Mucosa of stomach (tissue), 1 donor: ENCODE measurements around the gene NBEAL2.

Experiments
- H3K27me3 ChIP-seq: one replicate; pipeline ENCODE4 v1.7.0; 2013; ENCODE audit warnings: mild to moderate bottlenecking, low read length; ENCODE audit not compliant: control insufficient read depth, insufficient read depth
- H3K36me3 ChIP-seq: one replicate; pipeline ENCODE4 v1.7.0; 2013; ENCODE audit warnings: low read length; ENCODE audit not compliant: control insufficient read depth, insufficient read depth
- H3K4me1 ChIP-seq: one replicate; pipeline ENCODE4 v1.7.0; 2013; ENCODE audit warnings: mild to moderate bottlenecking, low read length; ENCODE audit not compliant: control insufficient read depth, insufficient read depth
- H3K4me3 ChIP-seq: one replicate; pipeline ENCODE4 v1.7.0; 2013; ENCODE audit warnings: low read length
- H3K9ac ChIP-seq: one replicate; pipeline ENCODE4 v1.7.0; 2013; ENCODE audit warnings: mild to moderate bottlenecking, low read length, moderate library complexity
- H3K9me3 ChIP-seq: one replicate; pipeline ENCODE4 v1.7.0; 2013; ENCODE audit warnings: mild to moderate bottlenecking, low read length, moderate library complexity; ENCODE audit not compliant: control insufficient read depth
- donor health status: Pancreatic carcinoma.

The NBEAL2 gene

DNA sequence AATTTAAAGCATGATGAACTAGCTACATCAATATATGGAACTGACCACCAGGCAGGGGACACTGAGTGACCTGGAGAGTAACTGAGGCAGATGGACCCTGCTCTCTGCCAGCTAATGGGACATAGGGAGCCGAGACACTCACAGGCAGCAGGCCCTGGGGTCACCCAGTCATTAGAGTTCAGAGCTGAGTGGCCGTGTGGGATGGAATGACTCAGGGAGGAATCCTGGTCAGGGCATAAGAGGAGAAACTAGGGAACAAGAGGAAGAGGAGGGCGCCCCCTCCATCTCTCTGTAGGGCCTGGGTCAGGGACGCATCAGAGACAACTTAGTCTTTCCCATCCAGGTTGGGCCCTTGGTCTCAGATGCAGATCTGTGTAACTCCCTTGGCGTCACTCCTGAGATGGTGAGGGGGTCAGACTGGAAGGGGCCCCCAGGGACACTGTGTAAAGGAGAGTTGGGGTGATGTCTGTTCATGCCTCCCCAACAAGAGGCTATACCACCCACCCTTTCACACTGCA lies 42.7 kb upstream of the NBEAL2 start:
- Histone ChIP-seq H3K4me3 (no peak overlapping the region), H3K9ac (no peak overlapping the region), H3K4me1 (peaks cover 95% of the 10 kb centered on the region), H3K9me3 (no peaks in the 10 kb centered on the region), H3K27me3 (no peaks in the 10 kb centered on the region), H3K36me3 (peaks cover 11% of the 10 kb centered on the region)

- H3K9me3 ChIP-seq: no peaks in the 10 kb centered on the region
- peak overlapping the region; percentile 16 for H3K9ac ChIP-seq
- peaks cover 95% of the 10 kb centered on the region for H3K4me1 ChIP-seq
- no peaks in the 10 kb centered on the region for H3K27me3 ChIP-seq
- H3K36me3 ChIP-seq: peaks cover 11% of the 10 kb centered on the region
- no peak overlapping the region for H3K4me3 ChIP-seq
Measured at GRCh38 chr3:46938118-46938517, 41.3 kb upstream of the NBEAL2 start.

DNA sequence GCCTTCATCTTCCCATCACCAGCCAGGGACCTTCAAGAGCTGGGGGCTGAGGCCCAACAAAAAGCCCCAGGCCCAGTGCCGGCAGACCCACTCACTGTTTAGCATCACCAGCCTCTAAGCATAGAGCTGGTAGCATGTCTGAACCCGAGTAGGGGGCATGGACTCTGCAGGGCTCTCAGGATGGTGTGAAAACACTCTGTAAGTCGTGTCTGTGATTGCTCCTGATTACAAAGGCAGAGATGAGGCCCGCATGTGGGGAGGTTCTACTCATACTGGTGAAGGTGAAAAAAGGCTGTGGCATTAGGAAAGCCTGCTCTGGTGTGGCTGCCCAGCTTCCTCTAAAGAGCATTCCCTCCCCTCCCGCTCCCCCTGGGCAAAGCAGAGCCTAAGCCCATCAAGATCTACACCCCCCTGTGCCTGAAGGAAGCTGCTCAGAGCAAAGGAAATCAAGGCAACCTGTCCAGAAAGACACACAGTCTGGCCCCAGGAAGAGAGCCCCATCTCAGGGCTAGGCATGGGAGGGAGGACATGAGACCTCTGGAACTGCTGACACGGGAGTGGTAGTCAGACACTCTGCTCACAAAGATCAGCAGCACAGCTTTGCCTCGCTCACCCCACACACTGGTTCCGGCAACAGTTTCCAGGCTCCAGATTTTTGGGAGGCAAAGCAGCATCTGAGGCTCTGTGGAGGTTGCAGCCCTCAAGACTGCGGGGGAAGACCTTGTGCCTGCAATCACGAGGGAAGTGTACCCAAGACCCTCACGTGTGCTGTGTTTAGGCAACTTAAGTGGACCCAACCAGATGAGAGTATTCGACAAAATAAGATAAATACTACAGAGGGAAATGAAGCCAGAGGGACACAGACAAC lies 39.7 kb upstream of the NBEAL2 start:
- peaks cover 97% of the 10 kb centered on the region for H3K4me1 ChIP-seq
- H3K9ac ChIP-seq: peak overlapping the region; percentile 26
- no peak overlapping the region for H3K4me3 ChIP-seq
- no peaks in the 10 kb centered on the region for H3K9me3 ChIP-seq
- H3K27me3 ChIP-seq: no peaks in the 10 kb centered on the region
- peaks cover 11% of the 10 kb centered on the region for H3K36me3 ChIP-seq

GRCh38 chr3:46942076-46942475 lies 37.4 kb upstream of the NBEAL2 start:
- H3K4me3 ChIP-seq: no peak overlapping the region
- H3K9me3 ChIP-seq: no peaks in the 10 kb centered on the region
- H3K27me3 ChIP-seq: no peaks in the 10 kb centered on the region
- peaks cover 11% of the 10 kb centered on the region for H3K36me3 ChIP-seq
- H3K9ac ChIP-seq: peak overlapping the region; percentile 68
- H3K4me1 ChIP-seq: peaks cover 97% of the 10 kb centered on the region

- peak overlapping the region; percentile 15 for H3K4me3 ChIP-seq
- peak overlapping the region; percentile 68 for H3K9ac ChIP-seq
- H3K9me3 ChIP-seq: no peaks in the 10 kb centered on the region
- peaks cover 100% of the 10 kb centered on the region for H3K4me1 ChIP-seq
- H3K36me3 ChIP-seq: peaks cover 11% of the 10 kb centered on the region
- no peaks in the 10 kb centered on the region for H3K27me3 ChIP-seq
Measured at GRCh38 chr3:46942481-46943236, 36.8 kb upstream of the NBEAL2 start.

- Histone ChIP-seq H3K9me3 (no peaks in the 10 kb centered on the region), H3K4me3 (no peak overlapping the region), H3K4me1 (peaks cover 100% of the 10 kb centered on the region), H3K9ac (peak overlapping the region; percentile 68), H3K36me3 (peaks cover 11% of the 10 kb centered on the region), H3K27me3 (no peaks in the 10 kb centered on the region)
Measured at GRCh38 chr3:46943237-46944187, 36.0 kb upstream of the NBEAL2 start.

GRCh38 chr3:46944191-46944590 lies 35.3 kb upstream of the NBEAL2 start:
- H3K9ac ChIP-seq: peak overlapping the region; percentile 68

DNA sequence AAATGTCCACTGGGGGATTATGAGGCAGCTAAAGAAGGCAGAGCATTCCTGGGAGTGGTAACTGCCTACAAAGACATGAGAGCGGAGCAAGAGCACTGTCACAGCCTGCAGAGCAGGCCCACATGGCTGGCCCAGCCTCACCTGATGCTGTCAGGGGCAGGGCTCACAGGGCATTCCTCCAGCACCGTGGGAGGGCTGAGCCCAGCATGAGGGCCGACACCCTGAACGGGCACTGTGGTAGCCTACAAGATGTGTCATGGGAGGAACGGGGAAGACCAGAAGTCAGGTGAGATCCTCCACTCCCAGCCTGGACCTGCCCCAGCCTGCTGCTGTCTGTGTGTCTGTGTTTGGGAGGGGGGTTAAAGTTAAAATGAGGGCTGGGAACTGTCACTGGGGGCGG lies 33.0 kb upstream of the NBEAL2 start:
- peak overlapping the region; percentile 59 for H3K9ac ChIP-seq
- H3K36me3 ChIP-seq: no peaks in the 10 kb centered on the region
- H3K4me3 ChIP-seq: peak overlapping the region; percentile 7
- no peaks in the 10 kb centered on the region for H3K27me3 ChIP-seq
- H3K4me1 ChIP-seq: peaks cover 91% of the 10 kb centered on the region
- no peaks in the 10 kb centered on the region for H3K9me3 ChIP-seq

More at GRCh38 chr3:46944191-46944590, 35.3 kb upstream of the NBEAL2 start:
- Histone ChIP-seq H3K4me1 (peaks cover 100% of the 10 kb centered on the region), H3K9me3 (no peaks in the 10 kb centered on the region), H3K36me3 (peaks cover 9% of the 10 kb centered on the region), H3K27me3 (no peaks in the 10 kb centered on the region), H3K4me3 (no peak overlapping the region)

DNA sequence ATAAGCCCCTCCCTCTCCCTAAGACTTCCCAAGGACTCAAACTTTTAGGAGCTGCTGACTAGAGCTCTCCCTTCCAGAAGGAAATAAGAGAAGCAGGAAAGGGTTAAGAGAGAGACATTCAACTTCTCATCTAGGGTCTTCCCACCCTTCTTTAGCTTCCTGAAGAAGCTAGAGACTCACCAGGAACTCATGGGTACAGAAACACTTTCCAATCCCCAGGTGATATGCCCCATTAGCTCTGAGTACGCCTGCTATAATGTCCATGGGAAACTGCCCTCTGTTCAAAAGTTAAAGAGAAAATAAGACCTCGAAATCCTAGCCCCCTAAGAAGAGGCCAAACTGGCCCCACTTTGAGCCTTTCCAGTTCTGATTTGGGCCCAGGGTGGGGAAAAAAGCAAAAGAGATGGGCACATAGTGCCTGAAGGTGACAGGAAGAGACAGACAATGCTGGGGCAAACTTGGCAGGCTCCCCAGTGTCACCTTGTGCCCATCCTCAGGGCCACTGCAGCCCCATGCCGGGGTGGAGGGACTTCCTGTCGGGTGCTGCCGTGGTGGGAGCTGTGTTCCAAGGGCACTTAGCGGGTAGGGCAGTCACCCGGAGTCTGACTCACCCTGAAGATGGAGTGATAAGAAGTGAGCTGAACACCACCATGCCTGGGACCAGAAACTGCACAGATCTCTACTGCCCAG lies 32.5 kb upstream of the NBEAL2 start:
- Histone ChIP-seq H3K9ac (peak overlapping the region; percentile 59), H3K4me3 (peak overlapping the region; percentile 7), H3K36me3 (no peaks in the 10 kb centered on the region), H3K27me3 (no peaks in the 10 kb centered on the region), H3K9me3 (no peaks in the 10 kb centered on the region), H3K4me1 (peaks cover 85% of the 10 kb centered on the region)

- H3K27me3 ChIP-seq: no peaks in the 10 kb centered on the region
- peak overlapping the region; percentile 7 for H3K4me3 ChIP-seq
- H3K4me1 ChIP-seq: peaks cover 80% of the 10 kb centered on the region
- no peaks in the 10 kb centered on the region for H3K9me3 ChIP-seq
- H3K36me3 ChIP-seq: no peaks in the 10 kb centered on the region
- peak overlapping the region; percentile 59 for H3K9ac ChIP-seq
Measured at GRCh38 chr3:46947546-46947901, 31.9 kb upstream of the NBEAL2 start.
